ENCODE measurements around the gene TMEM255A.

The TMEM255A gene

GRCh38 chrX:120294651-120295050 lies 16.6 kb downstream of the TMEM255A start:
- Histone ChIP-seq H3K14ac (ENCODE audit: low read length) (no peak overlapping the region), H2AK5ac (ENCODE audit: low read length) (no peak overlapping the region), H3K79me1 (ENCODE audit: low read length) (no peaks in the 10 kb centered on the region), H2AFZ (ENCODE audit: insufficient read depth, low read length, poor library complexity) (no peak overlapping the region), H4K91ac (ENCODE audit: low read depth, low read length) (no peak overlapping the region), H3K23ac (ENCODE audit: low read length) (no peak overlapping the region), H3K27me3 (ENCODE audit: insufficient read depth, low read length) (no peaks in the 10 kb centered on the region), H2BK120ac (ENCODE audit: insufficient read depth, low read length, poor library complexity) (no peak overlapping the region), H4K8ac (ENCODE audit: low read depth, low read length) (no peak overlapping the region), H3K4ac (ENCODE audit: low read depth, low read length) (no peak overlapping the region), H3K36me3 (ENCODE audit: control insufficient read depth in 1 of 2, insufficient read depth in 2 of 2, low read length in 2 of 2) (no peaks in the 10 kb centered on the region), H3K79me2 (ENCODE audit: control insufficient read depth, insufficient read depth, low read length, poor library complexity) (no peaks in the 10 kb centered on the region), H2BK5ac (ENCODE audit: low read depth, low read length, poor library complexity) (no peak overlapping the region), H3K4me2 (ENCODE audit: low read length) (no peak overlapping the region), H3K4me1 (ENCODE audit: control insufficient read depth in 1 of 2, insufficient read depth in 2 of 2, low read length in 2 of 2) (no peaks in the 10 kb centered on the region), H3K9me3 (ENCODE audit: insufficient read depth, low read depth, low read length) (no peaks in the 10 kb centered on the region), H3K27ac (ENCODE audit: low read depth, low read length) (no peak overlapping the region), H2BK12ac (ENCODE audit: low read length) (no peak overlapping the region), H3K18ac (ENCODE audit: low read length) (no peak overlapping the region), H3K4me3 (ENCODE audit: low read depth, low read length) (no peak overlapping the region), H4K12ac (ENCODE audit: low read depth, low read length) (no peak overlapping the region), H3K9ac (ENCODE audit: low read length) (no peak overlapping the region)
- no peak for DNase-seq

DNA sequence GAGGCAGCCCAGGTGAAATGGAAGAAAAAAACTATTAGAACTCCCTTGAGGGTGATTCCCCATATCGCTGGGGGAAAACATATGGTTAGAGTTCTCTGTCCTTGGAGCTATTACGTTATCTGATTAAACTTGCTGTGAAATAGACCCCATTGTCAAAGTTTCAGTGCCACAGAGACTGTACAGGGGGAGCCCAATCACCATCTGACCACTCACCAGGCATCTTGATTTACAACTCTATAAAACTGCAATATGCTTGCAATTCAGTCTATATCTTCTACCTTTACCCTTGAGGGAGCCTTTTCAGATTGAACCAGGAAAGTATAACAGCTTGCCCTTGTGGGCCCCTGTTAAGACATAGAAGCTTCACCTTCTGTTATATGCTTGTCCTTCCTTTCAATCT lies 18.2 kb downstream of the TMEM255A start:
- WGBS (ENCODE audit: extremely low coverage, insufficient coverage, insufficient read length), result no CpG with 5 or more reads among the region's 2 CpGs
- H4K91ac ChIP-seq (ENCODE audit: low read depth, low read length), result no peak overlapping the region

GRCh38 chrX:120291211-120291610 lies 20.1 kb downstream of the TMEM255A start:
- Histone ChIP-seq H3K9ac (ENCODE audit: low read length) (no peak overlapping the region), H3K4ac (ENCODE audit: low read depth, low read length) (no peak overlapping the region), H3K4me1 (ENCODE audit: control insufficient read depth in 1 of 2, insufficient read depth in 2 of 2, low read length in 2 of 2) (no peaks in the 10 kb centered on the region), H3K18ac (ENCODE audit: low read length) (no peak overlapping the region), H2AFZ (ENCODE audit: insufficient read depth, low read length, poor library complexity) (no peak overlapping the region), H3K23ac (ENCODE audit: low read length) (no peak overlapping the region), H3K79me1 (ENCODE audit: low read length) (no peaks in the 10 kb centered on the region), H3K27me3 (ENCODE audit: insufficient read depth, low read length) (no peaks in the 10 kb centered on the region), H3K14ac (ENCODE audit: low read length) (no peak overlapping the region), H4K12ac (ENCODE audit: low read depth, low read length) (no peak overlapping the region), H2BK120ac (ENCODE audit: insufficient read depth, low read length, poor library complexity) (no peak overlapping the region), H2BK12ac (ENCODE audit: low read length) (no peak overlapping the region), H4K91ac (ENCODE audit: low read depth, low read length) (no peak overlapping the region), H4K8ac (ENCODE audit: low read depth, low read length) (no peak overlapping the region), H2BK5ac (ENCODE audit: low read depth, low read length, poor library complexity) (no peak overlapping the region), H3K4me2 (ENCODE audit: low read length) (no peak overlapping the region), H3K9me3 (ENCODE audit: insufficient read depth, low read depth, low read length) (no peaks in the 10 kb centered on the region), H3K4me3 (ENCODE audit: low read depth, low read length) (no peak overlapping the region), H2AK5ac (ENCODE audit: low read length) (no peak overlapping the region), H3K36me3 (ENCODE audit: control insufficient read depth in 1 of 2, insufficient read depth in 2 of 2, low read length in 2 of 2) (no peaks in the 10 kb centered on the region), H3K79me2 (ENCODE audit: control insufficient read depth, insufficient read depth, low read length, poor library complexity) (no peaks in the 10 kb centered on the region), H3K27ac (ENCODE audit: low read depth, low read length) (no peak overlapping the region)
- DNase-seq, result no peak
- no CpG with 5 or more reads among the region's 6 CpGs for WGBS (ENCODE audit: extremely low coverage, insufficient coverage, insufficient read length)

More for the DNA sequence above, 18.2 kb downstream of the TMEM255A start:
- Histone ChIP-seq H3K14ac (ENCODE audit: low read length) (no peak overlapping the region), H3K9me3 (ENCODE audit: insufficient read depth, low read depth, low read length) (no peaks in the 10 kb centered on the region), H3K79me2 (ENCODE audit: control insufficient read depth, insufficient read depth, low read length, poor library complexity) (no peaks in the 10 kb centered on the region), H4K12ac (ENCODE audit: low read depth, low read length) (no peak overlapping the region), H3K18ac (ENCODE audit: low read length) (no peak overlapping the region), H3K23ac (ENCODE audit: low read length) (no peak overlapping the region), H3K4me3 (ENCODE audit: low read depth, low read length) (no peak overlapping the region), H3K9ac (ENCODE audit: low read length) (no peak overlapping the region), H3K27ac (ENCODE audit: low read depth, low read length) (no peak overlapping the region), H4K8ac (ENCODE audit: low read depth, low read length) (no peak overlapping the region), H3K79me1 (ENCODE audit: low read length) (no peaks in the 10 kb centered on the region), H3K4me2 (ENCODE audit: low read length) (no peak overlapping the region), H3K27me3 (ENCODE audit: insufficient read depth, low read length) (no peaks in the 10 kb centered on the region), H2AFZ (ENCODE audit: insufficient read depth, low read length, poor library complexity) (no peak overlapping the region), H2BK5ac (ENCODE audit: low read depth, low read length, poor library complexity) (no peak overlapping the region), H3K36me3 (ENCODE audit: control insufficient read depth in 1 of 2, insufficient read depth in 2 of 2, low read length in 2 of 2) (no peaks in the 10 kb centered on the region), H3K4ac (ENCODE audit: low read depth, low read length) (no peak overlapping the region), H2BK12ac (ENCODE audit: low read length) (no peak overlapping the region), H2AK5ac (ENCODE audit: low read length) (no peak overlapping the region), H3K4me1 (ENCODE audit: control insufficient read depth in 1 of 2, insufficient read depth in 2 of 2, low read length in 2 of 2) (no peaks in the 10 kb centered on the region), H2BK120ac (ENCODE audit: insufficient read depth, low read length, poor library complexity) (no peak overlapping the region)
- no peak for DNase-seq

DNA sequence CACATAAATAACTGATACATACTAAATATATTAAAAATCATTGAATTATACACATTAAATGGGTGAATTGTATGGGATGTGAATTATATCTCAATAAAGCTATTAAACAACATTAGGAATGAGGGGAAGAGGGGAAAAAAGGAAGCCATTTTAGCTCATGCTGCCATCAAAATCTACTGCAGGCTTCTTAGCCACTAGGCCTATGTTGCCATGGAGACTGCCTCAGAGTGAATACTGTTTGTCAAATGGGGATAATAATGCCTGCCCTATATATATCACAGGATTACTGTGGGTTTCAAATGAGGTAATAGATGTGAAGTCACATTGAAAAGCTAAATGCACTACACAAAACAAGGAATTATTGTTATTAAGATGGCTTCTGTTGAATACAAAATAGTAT lies 21.2 kb downstream of the TMEM255A start:
- no peak overlapping the region for H3K4me3 ChIP-seq (ENCODE audit: low read depth, low read length)
- no peaks in the 10 kb centered on the region for H3K9me3 ChIP-seq (ENCODE audit: insufficient read depth, low read depth, low read length)
- H3K23ac ChIP-seq (ENCODE audit: low read length), result no peak overlapping the region
- no peak overlapping the region for H2AK5ac ChIP-seq (ENCODE audit: low read length)
- H3K27me3 ChIP-seq (ENCODE audit: insufficient read depth, low read length), result no peaks in the 10 kb centered on the region
- H4K12ac ChIP-seq (ENCODE audit: low read depth, low read length), result no peak overlapping the region
- H3K4ac ChIP-seq (ENCODE audit: low read depth, low read length), result no peak overlapping the region
- H3K79me2 ChIP-seq (ENCODE audit: control insufficient read depth, insufficient read depth, low read length, poor library complexity), result no peaks in the 10 kb centered on the region
- no peaks in the 10 kb centered on the region for H3K36me3 ChIP-seq (ENCODE audit: control insufficient read depth in 1 of 2, insufficient read depth in 2 of 2, low read length in 2 of 2)
- H2BK5ac ChIP-seq (ENCODE audit: low read depth, low read length, poor library complexity), result no peak overlapping the region
- no peak overlapping the region for H2BK12ac ChIP-seq (ENCODE audit: low read length)
- no peak overlapping the region for H4K91ac ChIP-seq (ENCODE audit: low read depth, low read length)
- H3K18ac ChIP-seq (ENCODE audit: low read length), result no peak overlapping the region
- H3K27ac ChIP-seq (ENCODE audit: low read depth, low read length), result no peak overlapping the region
- no peak overlapping the region for H2BK120ac ChIP-seq (ENCODE audit: insufficient read depth, low read length, poor library complexity)
- no peak overlapping the region for H3K14ac ChIP-seq (ENCODE audit: low read length)
- H3K79me1 ChIP-seq (ENCODE audit: low read length), result no peaks in the 10 kb centered on the region
- H3K4me2 ChIP-seq (ENCODE audit: low read length), result no peak overlapping the region
- no peak overlapping the region for H2AFZ ChIP-seq (ENCODE audit: insufficient read depth, low read length, poor library complexity)
- no peak overlapping the region for H4K8ac ChIP-seq (ENCODE audit: low read depth, low read length)
- DNase-seq, result no peak
- no peak overlapping the region for H3K9ac ChIP-seq (ENCODE audit: low read length)
- H3K4me1 ChIP-seq (ENCODE audit: control insufficient read depth in 1 of 2, insufficient read depth in 2 of 2, low read length in 2 of 2), result no peaks in the 10 kb centered on the region
